Stimulated activated CD8-positive, alpha-beta memory T cell treated with anti-CD3 and anti-CD28 coated beads, Interleukin-4, amount 100 ng/mL, for 1 hour (primary cell): Measurements from ENCODE around the gene TAF1D.

Source experiments
- DNase-seq, 2 donors: peaks; one replicate each; pipeline ENCODE4 v3.0.0-alpha.2; 2020; ENCODE audit warnings: low read depth in 2 of 2, low spot score in 1 of 2

TAF1D gene

DNA sequence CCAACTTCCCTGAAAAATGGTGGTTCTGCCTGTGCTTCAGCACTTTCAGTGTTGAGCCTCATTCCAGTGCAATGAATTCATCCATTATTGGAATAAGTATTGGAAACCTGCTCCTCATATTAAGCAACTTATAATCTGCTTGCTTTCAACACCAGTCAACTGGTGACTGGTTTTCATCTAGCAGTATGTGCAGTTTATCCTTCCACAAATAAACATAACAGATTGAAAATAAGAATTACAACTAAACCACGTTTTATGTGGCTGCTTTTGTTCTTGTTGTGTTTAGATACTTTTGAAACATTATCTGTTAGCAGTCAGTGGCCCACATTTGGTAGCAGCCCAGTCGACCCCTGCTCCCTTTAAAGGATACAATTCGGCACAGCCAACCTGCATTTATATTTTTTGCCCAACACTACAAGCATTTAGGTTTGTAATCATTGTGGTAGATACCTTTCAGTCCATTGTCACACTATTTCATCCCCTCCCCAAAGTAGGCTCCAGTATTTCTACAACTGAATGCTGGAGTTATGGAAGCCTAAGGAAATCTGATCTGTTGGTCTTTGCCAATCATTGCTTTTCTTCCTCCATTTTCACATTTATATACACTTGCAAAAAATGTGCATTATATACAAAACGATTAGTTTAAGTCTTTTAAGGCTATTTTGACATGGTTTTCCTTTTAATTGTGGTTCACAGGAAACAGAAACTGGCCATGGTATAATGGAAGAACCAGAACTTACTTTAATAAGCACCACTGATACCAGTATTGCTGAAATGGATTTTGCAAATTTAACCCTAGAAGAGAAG lies 13.1 kb downstream of the TAF1D start:
- DNase-seq = no peak

DNA sequence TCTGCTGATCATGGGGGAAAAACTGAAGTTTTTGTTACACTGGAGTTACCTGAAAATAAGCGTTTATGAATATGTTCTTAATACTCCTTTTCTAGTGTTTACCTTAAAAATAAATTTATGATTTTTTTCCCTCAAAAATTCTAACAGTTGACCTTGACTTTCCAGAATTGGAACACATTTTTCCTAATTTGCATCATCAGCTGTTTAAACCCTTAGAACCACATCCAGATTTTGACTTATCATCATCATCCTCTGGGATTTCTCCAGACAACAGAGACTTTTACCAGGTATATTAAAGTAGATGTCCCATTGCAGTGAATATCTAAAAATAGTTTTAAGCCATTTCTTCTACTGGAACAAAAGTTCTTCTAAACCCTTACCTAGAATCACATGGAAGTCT lies 17.2 kb downstream of the TAF1D start:
- no peak for DNase-seq

DNA sequence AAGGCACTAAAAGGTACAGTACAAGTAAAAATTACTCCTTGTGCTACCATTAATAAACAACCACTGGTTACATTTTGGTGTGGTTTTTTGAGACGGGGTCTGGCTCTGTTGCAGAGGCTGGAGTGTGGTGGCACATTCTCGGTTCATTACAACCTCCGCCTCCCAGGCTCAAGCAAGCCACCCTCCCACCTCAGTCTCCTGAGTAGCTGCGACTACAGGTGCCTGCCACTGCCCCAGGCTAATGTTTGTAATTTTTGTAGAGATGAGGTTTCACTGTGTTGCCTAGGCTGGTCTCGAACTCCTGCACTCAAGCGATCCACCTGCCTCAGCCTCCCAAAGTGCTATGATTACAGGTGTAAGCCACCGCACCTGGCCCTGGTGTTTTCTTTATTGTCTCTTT lies 20.8 kb downstream of the TAF1D start:
- no peak for DNase-seq

DNA sequence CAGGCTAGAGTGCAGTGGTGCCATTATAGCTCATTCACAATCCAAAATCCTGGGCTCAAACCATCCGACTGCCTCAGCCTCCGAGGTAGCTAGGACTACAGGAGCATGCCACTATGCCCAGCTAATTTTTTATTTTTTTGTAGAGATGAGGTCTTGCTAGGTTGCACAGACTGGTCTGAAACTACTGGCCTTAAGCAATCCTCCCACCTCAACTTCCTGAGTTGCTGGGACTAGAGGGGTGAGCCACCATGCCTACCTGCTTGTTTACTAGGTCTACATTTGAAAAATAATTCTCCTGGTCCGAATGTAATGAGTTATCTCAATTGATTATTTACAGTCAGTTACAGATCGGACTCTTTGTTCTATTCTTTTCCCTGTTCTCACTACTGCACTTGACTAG lies 22.0 kb downstream of the TAF1D start:
- no peak for DNase-seq

DNA sequence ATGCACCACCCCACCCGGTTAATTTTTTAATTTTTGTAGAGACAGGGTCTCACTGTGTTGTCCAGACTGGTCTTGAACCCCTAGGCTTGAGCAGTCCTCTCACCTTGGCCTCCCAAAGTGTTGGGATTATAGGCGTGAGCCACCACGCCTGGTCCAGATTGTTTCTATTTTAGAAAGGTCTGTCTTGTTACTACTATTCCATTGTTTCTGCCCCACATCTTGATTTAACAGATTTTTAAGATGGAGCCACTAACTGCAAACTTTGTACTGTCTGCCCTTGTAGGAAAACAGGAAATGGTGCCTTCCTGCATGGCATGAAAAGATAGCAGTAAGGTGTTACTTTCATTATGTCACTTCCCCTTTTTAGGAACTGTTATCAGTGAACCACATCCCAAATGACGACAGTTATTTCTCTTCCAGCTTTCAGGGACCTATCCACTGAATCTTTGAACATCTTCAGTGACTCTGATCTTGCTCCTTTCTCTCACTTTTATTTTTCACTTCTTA lies 23.2 kb downstream of the TAF1D start:
- no peak for DNase-seq

DNA sequence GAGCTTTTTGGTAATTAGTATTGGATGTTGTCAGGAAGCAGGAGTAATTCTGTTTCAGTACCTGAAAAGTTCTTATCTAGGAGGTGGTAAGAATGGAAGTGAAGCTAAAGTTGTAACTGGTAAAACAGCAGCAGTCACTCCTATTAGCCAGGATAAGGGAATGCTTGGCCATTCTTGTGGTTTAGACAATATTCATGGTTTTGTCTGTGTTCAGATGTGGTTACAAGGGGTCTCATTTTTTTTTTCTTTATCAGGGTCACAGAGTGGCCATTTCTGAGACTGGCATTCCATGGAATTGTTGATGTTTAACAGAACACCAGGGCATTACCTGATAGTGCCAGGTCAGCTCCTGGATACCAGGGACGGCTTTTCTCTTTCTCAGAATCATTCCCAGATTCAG lies 23.8 kb downstream of the TAF1D start:
- no peak for DNase-seq

DNA sequence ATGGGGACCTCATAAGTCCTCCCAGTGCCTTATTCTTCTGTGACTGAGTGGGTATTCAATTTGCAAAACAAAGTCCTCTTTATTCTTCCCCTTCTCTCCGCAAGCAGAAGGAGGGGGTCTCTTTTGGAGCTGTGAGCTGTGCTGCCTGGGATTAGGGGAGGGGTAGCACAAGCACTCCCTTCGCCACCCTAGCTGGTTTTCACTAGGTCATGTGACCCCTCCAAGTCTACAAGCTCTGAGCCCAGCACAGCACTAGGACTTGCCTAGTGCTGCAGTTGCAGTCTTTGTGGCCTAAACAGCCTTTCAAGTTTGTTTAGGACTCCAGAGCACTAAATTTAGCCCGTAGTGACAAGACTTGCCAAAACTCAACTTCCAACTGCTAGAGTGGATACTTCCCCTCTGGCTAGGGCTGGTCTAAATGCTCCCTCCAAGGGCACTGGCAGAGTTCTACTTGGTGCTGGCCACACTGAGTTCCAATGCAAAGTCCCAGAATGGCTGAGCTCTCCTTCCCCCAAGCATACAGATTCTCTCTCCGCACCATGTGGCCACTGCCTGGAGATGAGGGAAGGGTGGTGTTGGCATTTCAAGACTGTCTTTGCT lies 25.4 kb downstream of the TAF1D start:
- no peak for DNase-seq

DNA sequence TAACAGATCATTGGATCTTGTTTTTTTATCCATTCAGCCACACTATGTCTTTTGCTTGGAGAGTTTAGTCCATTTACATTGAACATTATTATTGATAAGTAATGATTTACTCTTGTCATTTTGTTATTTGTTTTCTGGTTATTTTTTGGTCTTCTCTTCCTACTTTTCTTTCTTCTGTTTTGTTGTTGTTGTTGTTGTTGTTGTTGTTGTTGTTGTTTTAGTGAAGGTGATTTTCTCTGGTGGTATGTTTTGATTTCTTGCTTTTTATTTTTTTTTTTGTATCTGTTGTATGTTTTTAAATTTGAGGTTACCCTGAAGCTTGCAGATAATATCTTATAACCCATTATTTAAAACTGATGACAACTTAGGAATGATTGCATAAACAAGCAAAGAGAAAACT lies 28.6 kb downstream of the TAF1D start:
- DNase-seq = no peak

DNA sequence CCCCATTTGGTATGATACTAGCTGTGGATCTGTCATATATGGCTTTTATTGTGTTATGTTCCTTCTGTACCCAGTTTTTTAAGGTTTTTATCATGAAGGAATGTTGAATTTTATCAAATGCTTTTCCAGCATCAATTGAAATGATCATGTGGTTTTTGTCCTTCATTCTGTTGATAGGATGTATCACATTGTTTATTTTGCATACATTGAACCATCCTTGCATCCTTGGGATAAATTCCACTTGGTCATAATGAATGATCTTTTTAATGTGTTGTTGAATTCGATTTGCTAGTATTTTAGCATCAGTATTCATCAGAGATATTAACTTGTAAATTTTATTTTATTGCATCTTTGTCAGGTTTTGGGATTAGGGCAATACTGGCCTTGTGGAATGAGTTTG lies 31.1 kb downstream of the TAF1D start:
- no peak for DNase-seq

DNA sequence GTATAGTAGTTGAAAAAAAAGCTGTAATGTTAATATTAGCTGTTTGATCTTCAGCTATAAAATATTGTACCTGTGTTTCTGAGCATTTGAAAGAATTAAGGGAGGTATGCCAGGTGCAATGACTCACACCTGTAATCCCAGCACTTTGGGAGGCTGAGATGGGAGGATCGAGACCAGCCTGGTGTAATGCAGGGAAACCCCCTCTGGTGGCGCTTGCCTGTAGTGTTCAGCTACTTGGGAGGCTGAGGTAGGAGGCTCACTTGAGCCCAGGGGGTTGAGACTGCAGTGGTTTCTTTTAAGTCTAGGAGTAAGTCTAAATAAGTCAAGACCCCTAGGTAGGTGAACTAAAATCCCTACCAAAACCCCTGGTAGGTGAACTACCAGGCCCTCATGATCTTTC lies 37.1 kb downstream of the TAF1D start:
- DNase-seq = no peak

DNA sequence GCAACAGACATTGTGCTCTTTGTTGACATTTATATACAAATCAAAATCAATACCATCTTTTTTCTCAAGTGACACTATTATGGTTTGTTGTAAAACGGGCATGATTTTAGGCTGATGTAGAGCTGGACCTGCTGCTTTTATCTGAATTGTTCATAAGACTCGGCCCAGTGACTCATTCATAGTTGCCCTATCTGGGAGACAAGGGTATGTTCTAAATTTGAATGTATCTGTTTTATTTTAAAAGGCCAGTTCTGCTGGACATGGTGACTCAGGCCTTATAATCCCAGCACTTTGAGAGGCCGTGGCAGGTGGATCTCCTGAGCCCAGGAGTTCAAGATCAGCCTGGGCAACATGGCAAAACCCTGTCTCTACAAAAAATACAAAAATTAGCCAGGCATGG lies 40.5 kb downstream of the TAF1D start:
- DNase-seq = no peak

DNA sequence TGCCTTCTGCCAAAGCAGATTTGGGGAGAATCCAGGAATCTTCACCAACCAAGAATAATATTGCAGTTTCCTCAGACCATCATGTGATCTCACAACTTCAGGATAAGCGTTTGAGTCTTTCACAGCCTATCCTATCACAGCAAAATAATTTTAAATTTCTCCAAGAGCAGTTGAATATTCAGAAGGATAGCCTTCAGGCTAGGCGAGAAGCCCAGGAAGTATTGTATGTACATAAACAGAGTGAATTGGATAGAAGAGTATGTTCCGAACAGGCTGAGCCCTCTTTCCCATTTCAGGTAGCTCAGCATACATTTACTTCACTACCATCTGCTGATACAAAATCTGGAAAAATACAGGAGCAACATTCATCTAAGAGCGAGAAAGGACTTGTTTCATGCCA lies 43.7 kb downstream of the TAF1D start:
- DNase-seq = no peak

DNA sequence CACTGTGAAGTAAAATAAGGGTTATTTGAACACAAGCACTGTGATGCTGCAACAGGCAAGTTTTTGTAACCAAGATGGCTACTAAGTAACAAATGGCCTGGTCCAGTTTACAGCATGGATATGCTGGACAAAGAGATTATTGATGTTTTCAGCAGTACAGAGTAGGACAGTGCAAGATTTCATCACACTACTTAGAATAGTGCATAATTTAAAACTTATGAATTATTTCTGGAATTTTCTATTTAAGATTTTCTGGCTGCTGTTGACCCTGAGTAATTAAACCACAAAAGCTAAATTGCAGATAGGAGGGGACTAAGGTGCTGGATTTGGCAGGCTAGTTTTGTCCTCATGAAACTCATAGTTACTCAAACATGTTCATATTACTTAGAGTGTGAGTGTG lies 46.7 kb downstream of the TAF1D start:
- no peak for DNase-seq

DNA sequence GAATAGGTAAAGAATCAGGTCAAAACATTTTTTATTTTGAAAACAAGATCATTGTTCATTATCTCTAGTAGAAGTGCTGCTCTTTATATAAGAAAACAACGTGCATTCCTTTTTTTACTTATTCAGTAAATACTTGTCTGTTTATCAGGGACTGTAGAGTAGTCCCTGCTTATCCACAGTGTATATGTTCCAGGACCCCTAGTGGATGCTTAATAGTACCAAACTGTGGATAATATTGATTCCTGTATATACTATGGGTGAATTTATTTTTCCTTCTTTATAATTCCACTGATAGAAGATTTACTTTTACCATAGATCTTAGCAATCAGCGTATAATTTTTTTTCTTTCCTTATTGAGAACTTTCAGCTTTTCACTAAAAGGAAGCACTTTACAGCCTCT lies 47.2 kb downstream of the TAF1D start:
- DNase-seq = no peak

DNA sequence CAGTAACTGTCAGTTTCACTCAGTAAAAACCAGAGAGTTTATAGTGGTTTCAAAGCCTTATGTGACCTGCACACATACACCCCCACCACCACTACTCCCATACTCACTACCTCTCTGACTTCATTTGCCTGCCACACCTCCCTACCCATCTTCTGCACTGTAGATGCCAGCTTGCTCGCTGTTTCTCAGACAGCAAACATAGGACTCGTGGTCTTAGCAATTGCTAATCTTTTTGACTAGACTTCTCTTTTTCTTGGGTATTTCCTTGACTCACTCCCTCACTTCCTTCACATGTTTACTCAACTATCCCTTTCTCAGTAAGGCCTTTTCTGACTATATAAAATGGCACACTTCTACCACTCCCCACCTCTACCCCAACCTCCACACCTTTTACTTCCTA lies 52.1 kb downstream of the TAF1D start:
- no peak for DNase-seq

DNA sequence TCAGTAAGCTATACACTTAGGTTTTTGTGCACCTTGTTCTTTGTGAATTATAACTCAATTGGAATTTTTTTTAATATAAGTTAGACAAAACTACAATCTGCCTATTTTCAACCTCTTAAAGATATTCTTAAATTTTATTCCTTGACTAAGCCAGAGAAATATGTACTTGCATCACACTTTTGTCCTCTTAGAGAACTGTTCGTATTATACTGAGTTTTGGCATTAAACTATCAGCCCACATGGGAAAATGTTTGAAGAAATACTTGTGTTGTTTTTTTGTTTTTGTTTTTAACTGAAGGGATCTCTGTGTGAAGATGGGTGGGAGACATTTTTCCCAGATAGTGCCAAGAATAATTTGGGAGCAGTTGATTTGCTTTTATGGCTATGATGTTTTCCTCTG lies 54.5 kb downstream of the TAF1D start:
- no peak for DNase-seq

DNA sequence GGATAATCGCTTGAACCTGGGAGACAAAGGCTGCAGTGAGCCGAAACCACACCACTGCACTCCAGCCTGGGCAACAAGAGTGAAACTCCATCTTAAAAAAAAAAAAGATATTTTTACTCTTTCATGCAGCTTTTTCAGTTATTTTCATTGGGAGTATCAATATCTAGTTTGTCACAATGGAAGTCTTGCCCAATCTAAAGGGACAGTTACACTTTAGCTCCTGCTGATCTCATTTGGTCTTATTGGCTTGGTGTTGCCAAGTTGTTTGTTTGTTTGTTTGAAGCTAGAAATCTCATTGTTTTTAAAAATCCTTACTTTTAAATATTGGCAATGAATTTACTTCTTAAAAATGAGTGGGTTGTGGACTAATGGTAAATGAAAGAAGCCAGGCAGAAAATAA lies 55.1 kb downstream of the TAF1D start:
- DNase-seq = no peak
